SK-N-SH (cell line): Measurements from ENCODE around the gene SHB.

ENCODE experiments used
- CHD2 ChIP-seq: fragments of 150-350 bp; IDR thresholded peaks from 2 replicates; pipeline ENCODE4 v1.6.1; 2018; ENCODE audit warnings: low read length; ENCODE audit not compliant: partially characterized antibody
- CTCF ChIP-seq: fragments of 200-600 bp; sonication (generic); IDR thresholded peaks from 2 replicates; pipeline ENCODE4 v1.6.1; 2017; ENCODE audit warnings: antibody characterized with exemption, mild to moderate bottlenecking, moderate library complexity
- GABPA ChIP-seq: IDR thresholded peaks from 2 replicates; pipeline ENCODE4 v1.4.0; 2012; ENCODE audit warnings: low read depth, mild to moderate bottlenecking
- MAX ChIP-seq: IDR thresholded peaks from 2 replicates; pipeline ENCODE4 v1.4.0; 2012; ENCODE audit warnings: low read depth
- POLR2AphosphoS5 ChIP-seq: IDR thresholded peaks from 2 replicates; pipeline ENCODE4 v1.6.1; 2012; ENCODE audit warnings: low read depth, low read length
- RAD21 ChIP-seq: IDR thresholded peaks from 2 replicates; pipeline ENCODE4 v1.6.1; 2012; ENCODE audit warnings: mild to moderate bottlenecking, low read length
- RCOR1 ChIP-seq: fragments of 150-350 bp; IDR thresholded peaks from 2 replicates; pipeline ENCODE4 v1.6.1; 2017; ENCODE audit warnings: antibody characterized with exemption, low read length
- REST ChIP-seq: IDR thresholded peaks from 2 replicates; pipeline ENCODE4 v1.6.1; 2012; ENCODE audit warnings: mild to moderate bottlenecking, low read depth, low read length, moderate library complexity
- SMC3 ChIP-seq: IDR thresholded peaks from 2 replicates; pipeline ENCODE4 v1.6.1; 2012; ENCODE audit warnings: low read depth, low read length, improper control_type of control experiment
- TAF1 ChIP-seq: IDR thresholded peaks from 2 replicates; pipeline ENCODE4 v1.6.1; 2012; ENCODE audit warnings: low read depth, mild to moderate bottlenecking, low read length, moderate library complexity, borderline replicate concordance
- YY1 ChIP-seq: IDR thresholded peaks from 2 replicates; pipeline ENCODE4 v1.4.0; 2012; ENCODE audit warnings: low read depth, mild to moderate bottlenecking
- TF ChIP-seq, protein P1 (sequence below): IDR thresholded peaks from 2 replicates; pipeline ENCODE4; 2012

DNA sequence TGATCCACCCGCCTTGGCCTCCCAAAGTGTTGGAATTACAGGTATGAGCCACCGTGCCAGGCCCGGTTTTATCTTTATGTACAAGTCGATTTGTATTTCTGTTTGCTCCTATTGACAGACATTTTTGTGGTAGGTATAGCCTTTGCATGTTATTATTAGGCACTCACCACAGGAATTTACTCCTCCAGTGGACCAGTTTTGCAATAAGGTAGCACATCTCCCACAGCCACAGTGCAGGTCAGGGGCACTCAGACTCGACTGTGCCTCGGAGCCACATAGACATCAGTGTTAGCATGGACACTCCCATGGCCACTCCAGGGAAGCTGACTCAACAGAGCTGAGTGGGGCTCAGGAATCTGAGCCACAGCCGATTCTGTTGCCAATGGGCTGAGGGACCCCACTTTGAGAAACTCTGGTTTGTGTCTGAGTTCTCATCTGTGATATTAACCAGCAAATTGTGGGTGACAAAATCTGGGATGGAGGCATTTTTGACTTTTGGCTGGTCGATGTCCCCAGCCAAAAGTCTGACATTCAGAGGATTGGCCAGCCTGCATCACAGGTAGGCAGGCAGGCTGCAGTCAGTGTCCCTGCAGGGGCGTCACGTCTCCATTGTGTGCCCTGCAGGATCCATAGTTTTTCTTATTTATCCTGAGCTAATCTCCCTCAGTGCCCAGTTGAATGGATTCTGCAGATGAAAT lies 15.0 kb upstream of the SHB start:
- TF ChIP-seq REST (no peak), MAX (no peak), POLR2AphosphoS5 (no peak), CTCF (no peak), YY1 (no peak), RAD21 (no peak), RCOR1 (no peak), GABPA (no peak), TAF1 (no peak), SMC3 (no peak), CHD2 (no peak)
- TF ChIP-seq, protein P1, sequence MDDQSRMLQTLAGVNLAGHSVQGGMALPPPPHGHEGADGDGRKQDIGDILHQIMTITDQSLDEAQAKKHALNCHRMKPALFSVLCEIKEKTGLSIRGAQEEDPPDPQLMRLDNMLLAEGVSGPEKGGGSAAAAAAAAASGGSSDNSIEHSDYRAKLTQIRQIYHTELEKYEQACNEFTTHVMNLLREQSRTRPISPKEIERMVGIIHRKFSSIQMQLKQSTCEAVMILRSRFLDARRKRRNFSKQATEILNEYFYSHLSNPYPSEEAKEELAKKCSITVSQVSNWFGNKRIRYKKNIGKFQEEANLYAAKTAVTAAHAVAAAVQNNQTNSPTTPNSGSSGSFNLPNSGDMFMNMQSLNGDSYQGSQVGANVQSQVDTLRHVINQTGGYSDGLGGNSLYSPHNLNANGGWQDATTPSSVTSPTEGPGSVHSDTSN, result no peak
